NCI-H1092 treated with DMSO at 0.1 percent for 48 hours (cell line): ENCODE data around the gene EFTUD2.
A peak's percentile ranks its signal among the peaks of the same experiment; 100 is the strongest.
"Not testable (repeated sequence)": the region's sequence is repeated elsewhere in the genome, so short reads cannot be mapped to it uniquely, and the experiment has no call there.

Experiments
- DNase-seq: peaks from one replicate; lab custom pipeline; 2025; lab: John Stamatoyannopoulos, UW

EFTUD2 gene

GRCh38 chr17:44848961-44849489 is 50.2 kb downstream of the EFTUD2 start:
- DNase-seq, result no peak

GRCh38 chr17:44848257-44848795 is 50.9 kb downstream of the EFTUD2 start:
- no peak for DNase-seq

GRCh38 chr17:44847586-44847985 is 51.7 kb downstream of the EFTUD2 start, which contains the start of gene HIGD1B:
HIGD1B (plus strand) TSS chr17:44847883; CDS start chr17:44848153, 270 bp downstream.
- DNase-seq, result no peak

GRCh38 chr17:44846206-44846605 is 53.0 kb downstream of the EFTUD2 start:
- DNase-seq, result no peak

- DNase-seq, result no peak
Observed at GRCh38 chr17:44844390-44844830, 54.8 kb downstream of the EFTUD2 start.

- no peak for DNase-seq
Observed at GRCh38 chr17:44842748-44843147, 56.5 kb downstream of the EFTUD2 start.

GRCh38 chr17:44840936-44841335 is 58.3 kb downstream of the EFTUD2 start:
- no peak for DNase-seq

- no peak for DNase-seq
Observed at GRCh38 chr17:44840274-44840673, 59.0 kb downstream of the EFTUD2 start.

- no peak for DNase-seq
Observed at GRCh38 chr17:44837196-44837595, 62.0 kb downstream of the EFTUD2 start.

- DNase-seq, result no peak
Observed at GRCh38 chr17:44832805-44833204, 66.4 kb downstream of the EFTUD2 start.

- DNase-seq, result no peak
Observed at GRCh38 chr17:44831371-44831770, 67.9 kb downstream of the EFTUD2 start.

GRCh38 chr17:44830359-44831288 is 68.6 kb downstream of the EFTUD2 start:
- DNase-seq, result no peak

GRCh38 chr17:44829523-44830358 is 69.5 kb downstream of the EFTUD2 start, which contains the start of gene GJC1:
GJC1 (minus strand) TSS chr17:44830287; CDS start chr17:44805817, 24,470 bp downstream.
- DNase-seq, result no peak

GRCh38 chr17:44828919-44829522 is 70.2 kb downstream of the EFTUD2 start:
- DNase-seq, result peak; percentile 14

- no peak for DNase-seq
Observed at GRCh38 chr17:44827863-44828262, 71.4 kb downstream of the EFTUD2 start.

GRCh38 chr17:44826123-44826790 is 73.0 kb downstream of the EFTUD2 start:
- DNase-seq, result no peak

- not testable (repeated sequence) for DNase-seq
Observed at GRCh38 chr17:44825236-44825635, 74.0 kb downstream of the EFTUD2 start.

- peak; percentile 83 for DNase-seq
Observed at GRCh38 chr17:44820631-44821212, 78.5 kb downstream of the EFTUD2 start.

- not testable (repeated sequence) for DNase-seq
Observed at GRCh38 chr17:44818508-44818907, 80.7 kb downstream of the EFTUD2 start.

- DNase-seq, result no peak
Observed at GRCh38 chr17:44812263-44812662, 87.0 kb downstream of the EFTUD2 start.
